DND-41 (cell line): ENCODE results near the gene ZNF816.

Experiments used
- ATAC-seq: fragments of 200-7000 bp; cut with Tn5 transposase; 3 replicates; pipeline ENCODE4 v1.9.1; 2021; ENCODE audit warnings: low read depth; ENCODE audit not compliant: insufficient read depth
- DNase-seq: peaks from one replicate; pipeline ENCODE4 v3.0.0-alpha.2; 2020
- H2AFZ ChIP-seq: 2 replicates; pipeline ENCODE4 v1.6.0; 2012; ENCODE audit warnings: low read depth, low read length
- H3K27ac ChIP-seq: 2 replicates; pipeline ENCODE4 v1.5.1; 2012; ENCODE audit warnings: low read length, inconsistent platforms
- H3K27me3 ChIP-seq: fragments of 200-600 bp; sonication (generic); 2 replicates; pipeline ENCODE4 v1.6.0; 2012; ENCODE audit warnings: low read length, mild to moderate bottlenecking, inconsistent platforms; ENCODE audit not compliant: insufficient read depth, poor library complexity
- H3K36me3 ChIP-seq: 2 replicates; pipeline ENCODE4 v1.5.1; 2012; ENCODE audit warnings: low read length, inconsistent platforms; ENCODE audit not compliant: insufficient read depth
- H3K4me1 ChIP-seq: 2 replicates; pipeline ENCODE4 v1.5.1; 2012; ENCODE audit warnings: mild to moderate bottlenecking, low read length; ENCODE audit not compliant: insufficient read depth
- H3K4me2 ChIP-seq: 2 replicates; pipeline ENCODE4 v1.6.0; 2012; ENCODE audit warnings: mild to moderate bottlenecking, moderate library complexity, low read length, inconsistent platforms; ENCODE audit not compliant: insufficient read depth
- H3K4me3 ChIP-seq, 2 experiments: fragments of 200-600 bp in 1 of 2; shearing (Covaris generic) in 1 of 2; 2 replicates each; pipeline ENCODE4 v1.5.1; 2012 to 2016; ENCODE audit warnings: inconsistent platforms in 2 of 2, low read length in 2 of 2, mild to moderate bottlenecking in 2 of 2, low read depth in 1 of 2, moderate library complexity in 1 of 2
- H3K79me2 ChIP-seq: 2 replicates; pipeline ENCODE4 v1.6.0; 2012; ENCODE audit warnings: low read length, inconsistent platforms; ENCODE audit not compliant: insufficient read depth
- H3K9ac ChIP-seq: 2 replicates; pipeline ENCODE4 v1.6.0; 2012; ENCODE audit warnings: low read depth, mild to moderate bottlenecking, inconsistent platforms, low read length, moderate library complexity
- H3K9me3 ChIP-seq: 2 replicates; pipeline ENCODE4 v1.5.1; 2012; ENCODE audit warnings: low read length, moderate library complexity, mild to moderate bottlenecking, inconsistent platforms; ENCODE audit not compliant: insufficient read depth, severe bottlenecking
- H4K20me1 ChIP-seq: 2 replicates; pipeline ENCODE4 v1.6.0; 2012; ENCODE audit warnings: low read length; ENCODE audit not compliant: insufficient read depth
- EZH2 ChIP-seq: IDR thresholded peaks from 3 replicates; pipeline ENCODE4 v1.6.1; 2012; ENCODE audit warnings: borderline replicate concordance, low read depth, mild to moderate bottlenecking, moderate library complexity, low read length, inconsistent platforms; ENCODE audit not compliant: severe bottlenecking
- TF ChIP-seq, protein P1 (sequence below): IDR thresholded peaks from 2 replicates; pipeline ENCODE4 v1.5.1; 2012; ENCODE audit warnings: borderline replicate concordance, low read length, moderate library complexity, mild to moderate bottlenecking; ENCODE audit not compliant: poor library complexity, severe bottlenecking; ENCODE audit errors: extremely low read depth

Gene ZNF816

DNA sequence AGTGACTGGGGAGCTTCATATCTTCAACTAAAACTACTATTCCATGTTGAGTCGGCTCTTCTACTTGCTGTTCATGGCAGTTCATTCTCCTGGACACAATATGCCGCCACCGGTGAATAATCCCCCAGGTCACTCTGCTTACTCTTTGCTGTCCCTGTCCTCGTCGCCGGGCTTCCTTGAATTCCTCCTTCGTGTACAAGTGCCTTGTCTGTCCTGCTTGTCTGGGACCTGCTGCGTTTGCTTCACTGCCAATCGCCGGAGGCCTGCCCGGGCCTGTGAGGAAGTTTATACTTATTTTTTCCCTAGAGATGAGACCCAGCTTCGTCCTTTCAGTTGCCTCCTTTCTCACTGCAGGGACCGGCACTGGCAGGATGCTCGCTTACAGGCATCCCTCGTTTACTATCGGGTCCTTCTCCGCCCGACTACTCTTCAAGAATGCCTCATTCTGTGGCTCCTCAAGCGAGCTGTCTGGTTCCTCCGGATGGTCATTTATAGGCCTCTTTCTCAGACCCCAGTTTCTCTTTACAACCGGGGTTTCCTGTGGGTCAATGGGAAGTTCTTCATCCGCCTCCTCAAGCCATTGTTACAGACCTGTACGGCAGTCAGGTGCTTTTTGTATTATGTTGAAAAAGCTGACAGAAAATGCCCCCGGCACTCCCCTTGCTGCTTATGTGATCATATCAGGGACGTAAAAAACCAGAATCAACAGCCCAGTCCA is 45.5 kb upstream of the ZNF816 start:
- TF ChIP-seq, protein P1, sequence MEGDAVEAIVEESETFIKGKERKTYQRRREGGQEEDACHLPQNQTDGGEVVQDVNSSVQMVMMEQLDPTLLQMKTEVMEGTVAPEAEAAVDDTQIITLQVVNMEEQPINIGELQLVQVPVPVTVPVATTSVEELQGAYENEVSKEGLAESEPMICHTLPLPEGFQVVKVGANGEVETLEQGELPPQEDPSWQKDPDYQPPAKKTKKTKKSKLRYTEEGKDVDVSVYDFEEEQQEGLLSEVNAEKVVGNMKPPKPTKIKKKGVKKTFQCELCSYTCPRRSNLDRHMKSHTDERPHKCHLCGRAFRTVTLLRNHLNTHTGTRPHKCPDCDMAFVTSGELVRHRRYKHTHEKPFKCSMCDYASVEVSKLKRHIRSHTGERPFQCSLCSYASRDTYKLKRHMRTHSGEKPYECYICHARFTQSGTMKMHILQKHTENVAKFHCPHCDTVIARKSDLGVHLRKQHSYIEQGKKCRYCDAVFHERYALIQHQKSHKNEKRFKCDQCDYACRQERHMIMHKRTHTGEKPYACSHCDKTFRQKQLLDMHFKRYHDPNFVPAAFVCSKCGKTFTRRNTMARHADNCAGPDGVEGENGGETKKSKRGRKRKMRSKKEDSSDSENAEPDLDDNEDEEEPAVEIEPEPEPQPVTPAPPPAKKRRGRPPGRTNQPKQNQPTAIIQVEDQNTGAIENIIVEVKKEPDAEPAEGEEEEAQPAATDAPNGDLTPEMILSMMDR, result no peak
- TF ChIP-seq EZH2, result no peak
- no peaks in the 10 kb centered on the region for H3K36me3 ChIP-seq
- no peaks in the 10 kb centered on the region for H3K79me2 ChIP-seq
- no peak overlapping the region for H3K27ac ChIP-seq
- no peaks in the 10 kb centered on the region for H4K20me1 ChIP-seq
- no peak overlapping the region for H3K4me2 ChIP-seq
- DNase-seq, result no peak
- ATAC-seq, result no peak
- no peak overlapping the region for H3K9ac ChIP-seq
- no peaks in the 10 kb centered on the region for H3K4me1 ChIP-seq
- H3K9me3 ChIP-seq, result no peaks in the 10 kb centered on the region
- no peak overlapping the region for H3K4me3 ChIP-seq
- no peak overlapping the region for H2AFZ ChIP-seq
- H3K27me3 ChIP-seq, result no peaks in the 10 kb centered on the region

DNA sequence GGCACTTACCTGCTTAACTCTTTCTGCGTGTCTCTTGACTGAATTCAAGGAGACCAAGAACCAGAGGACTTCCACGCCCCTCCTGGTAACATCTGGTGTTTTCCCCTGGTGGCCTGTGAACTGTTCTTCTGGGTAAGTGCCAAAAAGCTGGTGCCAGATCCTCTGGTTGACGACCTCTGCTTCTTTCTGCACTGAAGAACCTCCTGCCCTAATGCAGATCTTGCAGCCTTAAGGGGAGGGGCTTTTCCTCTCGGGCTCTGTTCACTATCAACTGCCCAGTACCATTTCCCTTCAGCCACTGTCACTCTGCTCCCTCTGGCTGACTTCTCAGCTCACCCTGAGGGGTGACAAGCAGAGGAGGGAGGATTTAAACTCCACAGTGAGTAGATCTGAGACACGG is 44.9 kb upstream of the ZNF816 start:
- Histone ChIP-seq H3K27me3 (no peaks in the 10 kb centered on the region), H3K4me1 (no peaks in the 10 kb centered on the region), H3K36me3 (no peaks in the 10 kb centered on the region), H3K27ac (no peak overlapping the region), H2AFZ (peak overlapping the region; percentile 35), H3K9me3 (no peaks in the 10 kb centered on the region), H4K20me1 (no peaks in the 10 kb centered on the region), H3K79me2 (no peaks in the 10 kb centered on the region), H3K4me2 (no peak overlapping the region), H3K9ac (no peak overlapping the region), H3K4me3 (no peak overlapping the region)
- no peak for TF ChIP-seq EZH2
- TF ChIP-seq, protein P1, result no peak
- ATAC-seq (no peak), DNase-seq (peak; percentile 13)

DNA sequence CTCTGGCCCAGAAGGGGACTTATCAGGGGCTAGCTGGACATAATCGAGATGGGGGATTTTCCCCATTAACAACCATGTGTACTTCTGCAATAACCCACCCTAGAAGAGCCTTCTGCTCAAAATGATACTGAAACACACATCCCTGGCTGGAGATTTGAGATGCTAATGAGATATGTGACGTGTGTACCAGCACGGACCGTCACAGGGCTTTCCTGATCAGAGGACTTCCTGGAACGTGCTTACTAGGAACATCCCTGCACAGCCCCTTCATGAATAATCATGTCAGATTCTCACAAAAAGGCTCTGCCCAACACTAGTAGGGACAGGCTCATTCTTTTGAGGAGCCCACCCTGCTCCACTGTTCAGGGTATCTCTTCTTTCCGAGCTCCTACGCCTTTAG is 44.5 kb upstream of the ZNF816 start:
- TF ChIP-seq, protein P1, result no peak
- no peak for TF ChIP-seq EZH2
- Histone ChIP-seq H2AFZ (peak overlapping the region; percentile 35), H3K36me3 (no peaks in the 10 kb centered on the region), H3K27ac (no peak overlapping the region), H4K20me1 (no peaks in the 10 kb centered on the region), H3K4me2 (no peak overlapping the region), H3K4me1 (no peaks in the 10 kb centered on the region), H3K9ac (no peak overlapping the region), H3K4me3 (no peak overlapping the region), H3K79me2 (no peaks in the 10 kb centered on the region), H3K9me3 (no peaks in the 10 kb centered on the region), H3K27me3 (no peaks in the 10 kb centered on the region)
- no peak for ATAC-seq
- no peak for DNase-seq
